ENCODE measurements around the gene PCSK6.
"Not testable (repeated sequence)": the region's sequence is repeated elsewhere in the genome, so short reads cannot be mapped to it uniquely, and the experiment has no call there.

Gene PCSK6

DNA sequence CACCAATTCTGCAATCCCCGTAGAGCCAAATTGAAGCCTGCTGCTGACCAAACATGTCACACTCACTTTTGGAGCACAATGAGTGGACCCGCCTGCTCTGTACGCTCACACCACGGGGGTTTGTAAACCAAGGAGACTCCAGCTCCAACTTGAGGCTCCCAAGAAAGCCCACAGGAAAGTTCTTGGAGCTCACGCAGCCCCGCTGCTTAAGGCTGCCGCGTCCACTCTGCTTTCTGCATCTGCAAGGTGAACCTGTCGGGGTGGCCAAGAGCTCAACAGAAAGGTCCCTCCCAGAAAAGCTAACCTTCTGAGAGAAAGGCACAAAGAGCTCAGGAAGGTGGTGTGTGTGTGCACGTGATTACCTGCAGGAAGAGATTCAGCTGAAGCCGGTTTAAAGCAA is 94.9 kb downstream of the PCSK6 start:
- no peak for DNase-seq

DNA sequence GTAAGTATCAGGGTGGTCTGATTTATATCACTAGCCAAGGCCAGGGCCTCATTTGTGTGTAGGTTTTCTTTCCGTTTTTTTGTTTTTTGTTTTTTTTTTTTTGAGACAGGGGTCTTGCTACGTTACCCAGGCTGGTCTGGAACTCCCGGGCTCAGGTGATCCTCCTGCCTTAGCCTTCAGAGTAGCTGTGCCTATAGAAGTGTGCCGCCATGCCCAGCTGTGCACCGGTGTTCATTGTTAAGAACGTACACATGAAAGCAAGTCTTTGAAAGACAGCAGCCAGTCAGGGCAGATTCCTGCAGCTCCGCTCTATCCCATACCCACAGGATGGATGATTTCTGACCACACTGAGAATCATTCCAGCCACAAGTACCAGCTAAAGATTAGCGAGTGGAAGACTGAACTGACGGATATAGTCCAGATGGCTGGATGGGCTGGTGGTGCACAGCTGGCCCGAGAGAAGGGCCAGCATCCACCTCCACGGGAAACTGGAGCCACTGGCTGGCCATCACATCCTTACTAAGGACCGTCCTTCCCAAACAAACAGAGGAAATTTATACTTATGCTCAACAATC is 95.4 kb downstream of the PCSK6 start:
- no peak for DNase-seq

DNA sequence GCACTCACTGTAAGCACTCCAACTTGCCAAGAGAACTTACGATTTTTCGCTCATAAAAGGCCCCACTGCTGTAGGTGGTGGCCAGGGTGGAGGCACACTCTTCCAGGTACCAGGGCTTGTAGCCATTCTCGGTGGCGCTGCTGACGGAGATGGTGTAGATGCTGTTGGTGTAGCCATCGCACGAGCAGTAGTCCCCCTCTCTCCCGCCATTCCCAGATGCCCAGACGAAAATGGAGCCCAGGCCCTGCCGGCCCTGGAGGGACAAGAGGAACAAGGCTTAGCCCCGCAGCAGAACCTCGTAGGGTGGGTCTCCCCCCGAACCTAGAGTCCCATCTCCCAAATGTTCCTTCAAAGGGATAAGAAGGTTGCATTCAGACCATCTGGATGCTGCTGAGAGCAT is 96.3 kb downstream of the PCSK6 start:
- no peak for DNase-seq

DNA sequence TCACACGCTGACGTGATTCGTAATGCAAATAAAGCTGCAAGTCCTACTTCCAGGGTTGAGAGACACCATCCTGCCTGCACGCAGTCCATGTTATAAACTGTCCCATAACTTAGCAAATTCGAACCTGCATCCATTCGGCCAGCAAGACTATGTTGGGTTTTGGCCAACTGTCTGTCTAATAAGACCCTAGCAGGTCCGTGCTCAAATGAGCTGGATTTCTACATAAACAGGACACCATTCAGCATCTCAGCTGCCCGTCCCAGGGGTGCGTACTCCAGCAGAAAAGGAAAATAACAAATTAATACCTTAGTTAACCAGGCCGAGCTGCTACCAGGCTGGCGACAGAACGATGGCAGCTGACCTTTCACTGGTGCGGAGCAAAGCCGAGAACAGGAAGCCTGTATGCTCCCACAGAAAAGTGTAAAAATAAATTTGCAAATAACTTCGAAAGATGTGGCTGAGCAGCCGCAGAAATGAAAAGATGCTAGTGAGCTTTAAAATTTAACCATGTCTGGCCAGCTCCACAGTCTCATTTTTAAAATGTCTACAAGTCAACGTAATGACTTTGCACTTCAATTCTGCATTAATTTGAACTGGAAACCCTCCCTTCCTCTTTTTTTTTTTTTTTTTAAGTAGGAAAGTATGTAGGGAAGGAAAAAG is 97.4 kb downstream of the PCSK6 start:
- no peak for DNase-seq

- no peak for DNase-seq
Measured at GRCh38 chr15:101391431-101391830, 98.1 kb downstream of the PCSK6 start.

DNA sequence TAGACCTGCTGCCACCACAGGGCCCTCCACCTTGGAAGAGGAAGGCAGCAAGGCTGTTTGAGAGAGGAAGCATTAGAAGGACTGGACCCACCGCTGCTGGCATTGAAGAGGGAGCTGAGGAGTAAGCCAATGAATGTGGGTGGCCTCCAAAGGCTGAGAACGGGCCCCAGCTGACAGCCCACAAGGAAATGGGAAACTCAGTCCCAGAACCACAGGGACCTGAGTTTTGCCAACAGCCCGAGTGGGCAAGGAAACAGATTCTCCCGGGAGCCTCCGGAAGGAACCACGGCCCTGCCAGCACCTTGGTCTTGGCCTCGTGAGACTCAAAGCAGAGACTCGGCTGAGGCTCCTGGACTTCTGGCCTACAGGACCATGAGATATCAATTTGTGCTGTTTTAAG is 99.0 kb downstream of the PCSK6 start:
- DNase-seq: no peak

DNA sequence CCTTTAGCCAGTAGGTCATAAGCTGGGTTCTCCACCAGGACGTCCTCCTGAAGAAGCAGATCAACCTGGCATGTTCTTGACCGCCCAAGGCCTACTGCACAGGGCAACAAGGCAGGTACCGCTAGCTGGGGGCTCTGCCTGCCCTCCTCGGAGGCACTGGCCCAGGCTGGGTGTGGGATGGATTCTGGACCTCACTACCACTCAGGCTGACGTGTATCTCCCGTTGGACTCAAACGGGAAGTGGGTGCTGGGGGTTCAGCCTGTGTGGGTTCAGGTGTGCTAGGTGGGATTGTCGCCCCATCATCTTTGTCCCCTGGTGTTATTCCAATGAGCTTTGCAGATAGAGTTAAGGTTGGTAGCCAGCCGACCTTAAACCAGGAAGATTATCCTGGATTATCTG is 99.4 kb downstream of the PCSK6 start:
- DNase-seq: no peak

DNA sequence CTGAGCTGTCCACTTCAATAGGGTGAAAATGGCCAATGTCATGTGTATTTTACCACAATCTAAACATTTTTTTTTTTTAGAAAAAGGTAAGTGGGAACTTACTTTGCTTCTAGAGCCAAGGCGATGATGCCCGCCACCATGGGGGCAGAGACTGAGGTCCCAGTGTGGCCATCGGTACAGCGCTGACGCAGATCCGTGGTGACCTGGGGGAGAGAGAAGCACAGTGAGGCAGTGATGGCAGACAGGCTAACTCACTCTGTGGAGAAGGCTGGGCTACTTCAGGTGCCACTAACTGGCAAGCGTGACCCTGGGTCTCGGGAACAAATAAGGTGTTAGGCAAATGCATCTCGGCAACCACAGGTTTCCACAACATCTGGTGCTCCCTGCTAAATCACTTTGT is 100.1 kb downstream of the PCSK6 start:
- no peak for DNase-seq

DNA sequence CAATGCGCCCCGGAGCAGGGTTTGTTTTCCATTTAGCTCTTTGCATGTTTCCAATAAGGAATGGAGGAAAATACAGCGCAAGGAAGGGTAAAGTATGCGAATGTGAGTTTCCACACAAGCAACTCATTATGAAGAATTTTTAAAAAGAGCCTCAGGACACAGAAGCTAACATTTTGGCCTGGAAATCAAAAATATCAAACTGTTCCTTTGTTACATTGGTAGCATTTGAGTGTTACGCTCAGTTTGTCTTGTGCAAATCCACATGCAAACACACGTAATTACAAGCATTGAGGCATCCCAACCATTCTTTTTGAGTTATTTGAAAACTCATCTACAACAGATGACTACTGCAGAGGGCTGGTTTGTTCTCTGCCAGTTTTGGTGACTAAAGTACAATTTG is 101.5 kb downstream of the PCSK6 start:
- no peak for DNase-seq

DNA sequence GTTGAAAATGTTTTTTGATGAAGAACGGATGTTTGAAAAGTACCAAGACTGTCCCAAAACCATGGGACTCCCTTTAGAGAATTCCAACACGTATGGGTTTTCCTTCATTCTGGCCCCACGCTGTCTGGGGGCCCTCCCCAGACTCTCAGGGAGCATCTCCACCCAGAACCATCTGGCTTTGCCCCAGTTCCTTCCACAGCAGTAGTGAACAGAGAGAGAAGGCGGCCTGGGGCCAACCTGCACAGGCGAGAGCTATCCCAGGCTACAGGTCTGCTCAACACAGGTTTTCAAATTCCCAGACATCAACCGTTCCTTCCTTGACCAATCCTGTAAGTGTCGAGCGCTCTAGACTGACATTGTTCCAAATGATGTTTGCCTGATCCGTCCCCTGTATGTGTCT is 101.9 kb downstream of the PCSK6 start:
- no peak for DNase-seq

- no peak for DNase-seq
Measured at GRCh38 chr15:101386967-101387366, 102.5 kb downstream of the PCSK6 start.

DNA sequence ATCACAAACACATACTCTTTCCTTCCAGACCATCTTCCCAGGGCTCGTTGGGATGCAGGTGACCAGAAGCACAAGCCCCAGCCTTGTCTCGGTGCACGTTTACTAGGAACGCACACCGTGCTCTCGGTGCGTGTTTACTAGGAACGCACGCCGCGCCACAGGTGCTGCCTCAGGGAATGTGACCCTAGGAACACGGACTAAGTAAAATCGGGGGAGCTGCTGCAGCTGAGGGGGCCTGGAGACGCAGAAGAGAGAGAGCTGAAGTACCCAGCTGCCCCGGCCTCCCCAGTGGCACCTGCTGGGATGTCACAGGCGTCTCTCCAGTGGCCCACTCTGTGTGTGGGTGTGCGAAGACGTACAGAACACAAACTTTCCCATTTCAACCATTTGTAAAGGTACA is 103.5 kb downstream of the PCSK6 start:
- DNase-seq: no peak

GRCh38 chr15:101384276-101384675 is 105.2 kb downstream of the PCSK6 start:
- DNase-seq: no peak

DNA sequence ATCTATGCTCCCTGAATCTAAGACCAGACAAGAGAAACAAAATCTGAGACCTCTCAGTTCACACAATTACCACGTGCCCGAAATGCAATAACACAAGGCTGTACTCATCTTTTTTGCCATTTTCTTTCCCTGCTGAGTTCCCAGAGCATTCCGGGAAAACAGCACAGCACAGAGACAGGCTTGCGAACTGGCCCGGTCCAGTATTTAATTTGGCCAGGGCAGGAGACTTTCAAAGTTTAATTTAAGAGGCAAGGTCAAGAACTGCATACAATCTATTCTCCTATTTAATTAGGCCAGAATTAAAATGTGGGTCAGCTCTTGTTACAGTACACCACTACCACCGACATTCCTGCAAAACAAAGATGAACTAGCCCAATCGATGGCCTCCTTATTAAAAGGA is 107.0 kb downstream of the PCSK6 start:
- no peak for DNase-seq

- DNase-seq: peak; percentile 33
Measured at GRCh38 chr15:101381671-101382212, 107.8 kb downstream of the PCSK6 start.

DNA sequence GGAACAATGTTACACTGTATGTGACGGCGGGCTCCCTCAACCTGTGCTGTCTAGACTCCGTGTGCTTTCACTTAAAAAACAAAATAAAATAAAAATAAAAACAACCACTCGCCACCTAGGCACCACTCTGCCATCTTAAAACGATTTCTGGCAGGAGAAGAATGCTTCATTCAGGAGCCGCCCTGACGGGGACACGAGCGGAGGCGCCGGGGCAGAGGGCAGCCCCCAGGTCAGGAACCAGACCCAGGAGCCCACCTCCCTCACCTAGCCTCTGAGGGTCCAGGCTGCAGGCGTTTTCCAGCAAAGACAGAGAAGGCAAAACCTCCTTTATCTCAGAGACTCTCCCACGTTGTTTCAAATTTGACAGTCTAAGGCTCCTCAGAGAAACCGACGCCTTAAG is 109.4 kb downstream of the PCSK6 start:
- DNase-seq: no peak

DNA sequence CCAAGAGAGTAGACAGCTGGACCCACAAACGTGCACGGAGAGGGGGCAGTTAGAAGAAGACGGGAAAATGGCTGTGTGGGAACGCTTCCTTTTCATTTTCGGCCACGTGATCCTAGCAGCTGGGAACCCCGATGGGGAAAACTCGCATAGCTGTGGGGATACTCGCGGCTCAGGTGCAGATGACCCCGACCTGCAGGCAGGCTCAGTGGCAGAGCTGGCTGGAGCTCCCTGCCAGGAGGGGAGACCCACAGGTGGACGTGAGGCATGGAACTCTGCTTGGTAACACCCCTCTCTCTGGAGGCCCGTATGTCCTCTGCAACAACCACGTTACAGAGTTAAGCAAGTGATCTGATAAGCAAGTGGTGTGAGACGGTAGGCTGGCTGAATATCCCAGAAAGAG is 109.9 kb downstream of the PCSK6 start:
- no peak for DNase-seq

DNA sequence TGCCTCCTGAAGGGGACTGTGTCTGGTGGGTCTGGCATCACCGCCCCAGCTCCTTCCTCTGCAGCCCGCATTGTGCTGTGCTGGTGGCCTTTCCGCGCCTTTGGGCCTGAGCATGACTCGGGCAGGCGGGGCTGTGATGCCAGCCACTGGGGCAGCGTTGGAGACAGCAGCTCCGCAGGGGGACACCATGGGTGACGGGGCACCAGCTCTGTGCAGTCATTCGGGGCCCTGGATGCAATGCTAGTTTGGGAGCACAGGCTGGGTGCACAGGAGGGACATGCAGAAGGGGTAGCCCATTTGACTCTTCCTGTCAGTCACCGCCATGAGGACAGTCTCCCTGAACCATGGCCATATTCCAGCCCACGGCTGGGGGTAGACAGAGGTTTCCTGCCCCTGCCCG is 110.6 kb downstream of the PCSK6 start:
- no peak for DNase-seq

DNA sequence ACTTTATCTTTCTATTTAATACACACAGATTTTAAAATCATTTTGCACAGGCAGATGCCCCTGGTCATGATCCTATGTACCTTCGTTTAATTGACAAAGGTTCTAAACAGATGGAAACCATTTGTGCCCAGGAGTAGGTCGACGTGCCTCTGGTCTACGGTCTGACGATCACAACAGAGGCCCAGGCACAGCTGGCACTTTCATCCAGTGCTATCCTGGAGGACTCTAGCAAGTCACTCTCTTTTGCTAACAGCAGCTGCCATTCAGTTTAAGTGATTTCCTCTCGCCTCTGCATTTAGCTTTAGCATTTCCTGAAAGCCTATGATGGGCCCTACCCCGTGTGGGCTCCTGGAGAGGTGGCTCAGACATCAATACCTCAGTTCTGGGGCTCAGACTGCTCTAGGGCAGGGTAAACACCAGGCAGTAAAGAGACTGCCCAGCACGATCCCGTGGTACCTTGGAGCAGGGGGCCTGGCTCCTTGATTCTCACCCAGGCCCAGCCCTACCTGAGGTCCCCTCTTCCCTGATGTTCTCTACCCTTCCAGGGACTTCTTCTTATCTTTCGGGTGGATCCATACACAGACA is 111.2 kb downstream of the PCSK6 start:
- no peak for DNase-seq

DNA sequence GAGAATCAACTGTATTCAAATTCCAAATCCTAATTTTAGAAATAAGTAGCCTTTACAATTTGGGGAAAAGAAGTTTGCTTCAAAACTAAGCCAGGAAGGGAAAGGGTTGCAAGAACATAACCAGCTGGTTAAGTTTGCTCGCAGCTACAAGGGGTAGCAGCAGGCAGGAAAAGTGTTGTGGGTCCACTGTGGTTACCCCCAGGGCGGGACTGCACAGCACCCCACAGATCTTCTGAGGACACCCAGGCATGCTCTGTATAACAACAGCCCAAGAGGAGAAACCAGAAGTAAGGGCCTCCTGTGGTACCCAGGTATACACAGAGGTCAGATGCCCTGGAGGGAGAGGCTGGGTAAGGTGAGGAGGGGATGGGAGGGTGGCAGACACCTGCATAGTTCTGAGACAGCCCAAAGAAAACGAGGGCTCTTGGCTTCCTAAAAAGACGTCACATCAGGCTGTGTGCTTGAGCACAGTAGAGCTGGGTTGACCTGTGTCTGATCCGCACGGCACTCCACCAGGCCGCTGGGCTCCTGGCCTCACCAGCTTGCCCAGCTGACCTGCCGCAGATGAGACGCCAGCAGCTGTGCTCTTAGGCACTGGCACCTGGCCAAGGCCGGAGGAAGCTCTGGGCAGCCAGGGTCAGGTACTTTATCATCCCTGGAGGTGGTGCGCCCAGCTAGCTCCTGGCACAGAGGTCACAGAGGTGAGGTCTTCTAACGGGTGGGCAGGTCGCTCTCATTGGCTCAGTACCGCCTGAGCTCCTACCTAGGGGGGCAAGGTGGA is 112.7 kb downstream of the PCSK6 start:
- DNase-seq: no peak

GRCh38 chr15:101375006-101375405 is 114.5 kb downstream of the PCSK6 start:
- DNase-seq: not testable (repeated sequence)

DNA sequence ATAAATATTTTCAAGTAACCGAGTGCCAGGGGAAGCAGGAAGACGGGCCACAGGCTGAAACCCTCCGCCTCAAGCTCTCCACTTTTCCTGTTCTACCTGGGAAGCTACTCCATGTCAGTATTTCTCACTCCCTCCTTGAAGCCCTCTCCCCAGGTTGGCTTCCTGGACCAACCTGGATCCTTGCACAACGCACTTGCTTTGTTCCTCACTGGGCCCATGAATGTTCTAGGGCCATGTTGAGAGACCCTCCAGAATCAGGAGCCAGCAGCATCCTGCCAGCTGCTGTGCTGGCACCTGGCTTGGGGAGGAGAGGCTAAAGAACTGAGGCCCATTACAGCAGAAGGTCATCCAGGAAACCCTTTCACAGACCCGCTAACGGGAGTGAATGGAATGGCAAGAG is 115.2 kb downstream of the PCSK6 start:
- no peak for DNase-seq

DNA sequence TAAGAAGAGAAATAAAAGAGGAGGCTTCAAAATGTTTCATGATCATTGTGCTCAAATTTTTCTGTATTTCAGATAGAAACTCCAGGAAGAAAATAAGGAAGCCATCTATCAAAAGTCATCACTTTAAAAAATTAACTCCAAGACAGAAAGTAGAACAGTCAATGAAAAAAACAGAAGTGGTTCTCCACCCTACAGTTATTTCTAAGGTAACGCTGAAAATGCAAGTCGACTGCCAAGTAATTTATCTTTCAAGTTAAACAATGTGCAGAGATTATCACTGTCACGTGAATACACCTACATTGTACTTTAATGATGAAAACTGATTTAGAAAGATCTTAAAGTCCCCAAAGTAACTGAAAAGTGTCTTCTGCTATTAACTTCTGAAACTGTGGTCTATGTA is 115.9 kb downstream of the PCSK6 start:
- no peak for DNase-seq

Data from retina (tissue), 1 donor.